B cell (primary cell): Measurements from ENCODE around the gene CPA5. TPM values are rescaled to one million over a fixed set of nuclear protein-coding genes. Genes with fewer than 3 reads are reported as not detected.

ENCODE experiments used
- ATAC-seq: fragments of 200-7000 bp; cut with Tn5 transposase; one replicate; pipeline ENCODE4 v1.10.0; 2021; ENCODE audit warnings: low read depth, mild to moderate bottlenecking, moderate number of reproducible peaks, moderate library complexity
- CTCF ChIA-PET: fragments of 350-600 bp; sonication (Branson Sonifier 250); formaldehyde crosslinking; loops from one replicate; lab custom pipeline; 2021; ENCODE audit warnings: antibody characterized with exemption, inconsistent platforms; lab: Charles Lee
- POLR2A ChIA-PET: fragments of 350-600 bp; sonication (Branson Sonifier 250); formaldehyde crosslinking; loops from one replicate; lab custom pipeline; 2021; ENCODE audit warnings: antibody characterized with exemption; lab: Charles Lee
- DNase-seq: peaks from one replicate; pipeline ENCODE4 v3.0.0; 2013
- H2AFZ ChIP-seq: 2 replicates; pipeline ENCODE4 v1.6.1; 2012; ENCODE audit warnings: mild to moderate bottlenecking, low read depth, low read length; ENCODE audit not compliant: insufficient read depth, poor library complexity, severe bottlenecking
- H3K27ac ChIP-seq, 2 donors: 1 replicate in 1 of 2; 2 replicates in 1 of 2; pipeline ENCODE4 v1.5.1; 2012 to 2013; ENCODE audit warnings: low read length in 2 of 2, mild to moderate bottlenecking in 2 of 2, moderate library complexity in 1 of 2
- H3K27me3 ChIP-seq, 4 experiments: fragments of 200-600 bp in 1 of 4; sonication (generic) in 1 of 4; replicated peaks in 1 of 4; 1 replicate in 2 of 4; 2 replicates in 2 of 4; pipeline versions ENCODE4 v1.6.1 to v1.7.0; 2013 to 2016; ENCODE audit warnings: low read length in 3 of 4, mild to moderate bottlenecking in 2 of 4, mixed read lengths in 1 of 4, moderate library complexity in 1 of 4; ENCODE audit not compliant: insufficient read depth in 4 of 4, control insufficient read depth in 3 of 4; ENCODE audit errors: control extremely low read depth in 1 of 4
- H3K36me3 ChIP-seq, 2 experiments: replicated peaks in 1 of 2; 1 replicate in 1 of 2; 2 replicates in 1 of 2; pipeline versions ENCODE4 v1.6.1 to v1.7.1; 2013; ENCODE audit warnings: low read length in 1 of 2; ENCODE audit not compliant: insufficient read depth in 2 of 2, control insufficient read depth in 1 of 2; ENCODE audit errors: control extremely low read depth in 1 of 2, extremely low read depth in 1 of 2
- H3K4me1 ChIP-seq, 2 donors: fragments of 200-600 bp in 1 of 2; sonication (generic) in 1 of 2; 1 replicate in 1 of 2; 2 replicates in 1 of 2; pipeline versions ENCODE4 v1.5.1 to v1.6.1; 2013 to 2017; ENCODE audit warnings: low read length in 2 of 2; ENCODE audit not compliant: control insufficient read depth in 2 of 2, insufficient read depth in 2 of 2
- H3K4me2 ChIP-seq: replicated peaks from 2 replicates; pipeline ENCODE3; 2012; ENCODE audit warnings: mild to moderate bottlenecking, low read depth, low read length; ENCODE audit not compliant: poor library complexity, severe bottlenecking
- H3K4me3 ChIP-seq, 5 experiments: fragments of 200-600 bp in 1 of 5; sonication (generic) in 1 of 5; 1 replicate in 3 of 5; 2 replicates in 2 of 5; pipeline versions ENCODE4 v1.5.1 to v1.7.0; 2011 to 2016; ENCODE audit warnings: low read length in 4 of 5, mild to moderate bottlenecking in 4 of 5, low read depth in 2 of 5, control low read depth in 1 of 5, moderate library complexity in 1 of 5; ENCODE audit not compliant: insufficient read depth in 1 of 5; ENCODE audit errors: control extremely low read depth in 1 of 5, extremely low read depth in 1 of 5
- H3K79me2 ChIP-seq: fragments of 200-600 bp; sonication (generic); one replicate; pipeline ENCODE4 v1.6.0; 2016; ENCODE audit warnings: low read length; ENCODE audit not compliant: control insufficient read depth, insufficient read depth
- H3K9ac ChIP-seq: fragments of 200-600 bp; sonication (generic); 2 replicates; pipeline ENCODE4 v1.6.1; 2017; ENCODE audit warnings: mild to moderate bottlenecking, low read length, moderate library complexity
- H3K9me3 ChIP-seq, 3 donors: one replicate each; pipeline versions ENCODE4 v1.6.1 to v1.7.1; 2013; ENCODE audit warnings: low read length in 2 of 3; ENCODE audit not compliant: control insufficient read depth in 2 of 3, insufficient read depth in 1 of 3; ENCODE audit errors: control extremely low read depth in 1 of 3
- H4K20me1 ChIP-seq: 2 replicates; pipeline ENCODE4 v1.6.0; 2012; ENCODE audit warnings: mild to moderate bottlenecking, low read length; ENCODE audit not compliant: insufficient read depth, control insufficient read depth, poor library complexity, severe bottlenecking
- H3K27ac Mint-ChIP-seq: one replicate; pipeline ENCODE4 v1.8.0; 2021; ENCODE audit warnings: mixed read lengths
- H3K27me3 Mint-ChIP-seq: one replicate; pipeline ENCODE4 v1.8.0; 2021; ENCODE audit warnings: mixed read lengths
- H3K4me1 Mint-ChIP-seq: one replicate; pipeline ENCODE4 v1.8.0; 2021; ENCODE audit warnings: mixed read lengths
- H3K4me3 Mint-ChIP-seq: one replicate; pipeline ENCODE4 v1.8.0; 2021; ENCODE audit warnings: mixed read lengths
- H3K9me3 Mint-ChIP-seq: one replicate; pipeline ENCODE4 v1.8.0; 2022; ENCODE audit warnings: mixed read lengths; ENCODE audit not compliant: insufficient read depth
- EZH2 ChIP-seq: IDR thresholded peaks from 2 replicates; pipeline ENCODE4 v1.6.1; 2012; ENCODE audit warnings: borderline replicate concordance, low read depth, mild to moderate bottlenecking, moderate library complexity, low read length; ENCODE audit not compliant: insufficient read depth, poor library complexity, severe bottlenecking
- WGBS: methylation state at CpG from one replicate; pipeline ENCODE4 v1.1.5; 2013; ENCODE audit warnings: missing lambda C conversion rate; ENCODE audit not compliant: insufficient coverage; 5-methylcytosine and 5-hydroxymethylcytosine counted together
- intact Hi-C: fragments of 100-400 bp; cut with micrococcal nuclease; formaldehyde crosslinking; loops from one replicate; pipeline ENCODE4 v1.10.0; 2022
- polyA plus RNA-seq: library from polyadenylated mRNA; depleted of rRNA; stranded (reverse); fragments of >200 nt; gene quantifications from 2 replicates; pipeline ENCODE4 v1.2.3, GENCODE V29; 2012
- total RNA-seq, 2 donors: library from RNA; stranded (reverse); fragments of 120-200 nt in 1 of 2; gene quantifications; 1 replicate in 1 of 2; 2 replicates in 1 of 2; pipeline versions ENCODE4 v1.2.3 to v1.2.4, GENCODE V29; 2013 to 2022
- TF ChIP-seq, protein P1 (sequence below): fragments of 200-600 bp; IDR thresholded peaks from one replicate; pipeline ENCODE4 v1.8.0; 2022; ENCODE audit warnings: antibody characterized with exemption, mild to moderate bottlenecking

Gene CPA5
- total and polyA plus RNA-seq, 2 donors (not counting 1 experiment from before 2014, with no cell fraction given), result not detected

GRCh38 chr7:130401101-130401500 is 56.5 kb downstream of the CPA5 start:
- Histone ChIP-seq H3K27me3 (no peaks in the 10 kb centered on the region), H2AFZ (no peak overlapping the region), H4K20me1 (no peaks in the 10 kb centered on the region), H3K36me3 (peaks cover 3% of the 10 kb centered on the region in 2 experiments), H3K9ac (no peak overlapping the region), H3K27ac (no peak overlapping the region), H3K4me3 (no peak overlapping the region), H3K4me2 (no peak overlapping the region), H3K79me2 (no peaks in the 10 kb centered on the region), H3K9me3 (no peaks in the 10 kb centered on the region), H3K4me1 (no peaks in the 10 kb centered on the region)
- H3K27ac Mint-ChIP-seq, result no peak overlapping the region
- TF ChIP-seq, protein P1, sequence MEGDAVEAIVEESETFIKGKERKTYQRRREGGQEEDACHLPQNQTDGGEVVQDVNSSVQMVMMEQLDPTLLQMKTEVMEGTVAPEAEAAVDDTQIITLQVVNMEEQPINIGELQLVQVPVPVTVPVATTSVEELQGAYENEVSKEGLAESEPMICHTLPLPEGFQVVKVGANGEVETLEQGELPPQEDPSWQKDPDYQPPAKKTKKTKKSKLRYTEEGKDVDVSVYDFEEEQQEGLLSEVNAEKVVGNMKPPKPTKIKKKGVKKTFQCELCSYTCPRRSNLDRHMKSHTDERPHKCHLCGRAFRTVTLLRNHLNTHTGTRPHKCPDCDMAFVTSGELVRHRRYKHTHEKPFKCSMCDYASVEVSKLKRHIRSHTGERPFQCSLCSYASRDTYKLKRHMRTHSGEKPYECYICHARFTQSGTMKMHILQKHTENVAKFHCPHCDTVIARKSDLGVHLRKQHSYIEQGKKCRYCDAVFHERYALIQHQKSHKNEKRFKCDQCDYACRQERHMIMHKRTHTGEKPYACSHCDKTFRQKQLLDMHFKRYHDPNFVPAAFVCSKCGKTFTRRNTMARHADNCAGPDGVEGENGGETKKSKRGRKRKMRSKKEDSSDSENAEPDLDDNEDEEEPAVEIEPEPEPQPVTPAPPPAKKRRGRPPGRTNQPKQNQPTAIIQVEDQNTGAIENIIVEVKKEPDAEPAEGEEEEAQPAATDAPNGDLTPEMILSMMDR, result no peak
- no peak for TF ChIP-seq EZH2
- H3K27me3 Mint-ChIP-seq, result no peaks in the 10 kb centered on the region
- no peaks in the 10 kb centered on the region for H3K9me3 Mint-ChIP-seq
- ATAC-seq (no peak), DNase-seq (no peak)
- H3K4me1 Mint-ChIP-seq, result no peaks in the 10 kb centered on the region
- ChIA-PET POLR2A (no interaction called here), CTCF (no interaction called here)
- intact Hi-C loops, result no loop called here
- no CpG with 5 or more reads among the region's 1 CpG for WGBS
- no peak overlapping the region for H3K4me3 Mint-ChIP-seq

- no peaks in the 10 kb centered on the region for H3K4me1 ChIP-seq
- CTCF ChIA-PET, result no interaction called here
- no peak for DNase-seq
- H3K4me2 ChIP-seq, result no peak overlapping the region
- H3K27me3 ChIP-seq, result no peaks in the 10 kb centered on the region
- WGBS, result no CpG with 5 or more reads among the region's 3 CpGs
- no peak overlapping the region for H3K4me3 Mint-ChIP-seq
- no peaks in the 10 kb centered on the region for H3K4me1 Mint-ChIP-seq
- TF ChIP-seq, protein P1, result no peak
- no peak for TF ChIP-seq EZH2
- no peak overlapping the region for H2AFZ ChIP-seq
- H3K4me3 ChIP-seq, result no peak overlapping the region
- H3K79me2 ChIP-seq, result no peaks in the 10 kb centered on the region
- no peak overlapping the region for H3K27ac ChIP-seq
- intact Hi-C loops, result no loop called here
- peaks cover 3% of the 10 kb centered on the region in 2 experiments for H3K36me3 ChIP-seq
- no peaks in the 10 kb centered on the region for H3K9me3 ChIP-seq
- ATAC-seq, result no peak
- no peaks in the 10 kb centered on the region for H4K20me1 ChIP-seq
- no peaks in the 10 kb centered on the region for H3K9me3 Mint-ChIP-seq
- H3K9ac ChIP-seq, result no peak overlapping the region
- H3K27ac Mint-ChIP-seq, result no peak overlapping the region
- no peaks in the 10 kb centered on the region for H3K27me3 Mint-ChIP-seq
- POLR2A ChIA-PET, result no interaction called here
Observed at GRCh38 chr7:130401578-130401977, 57.0 kb downstream of the CPA5 start.
